Measurements from ENCODE around the gene UNC5C. TPM values are rescaled to one million over a fixed set of nuclear protein-coding genes. Genes with fewer than 3 reads are reported as not detected.

The UNC5C gene
- total RNA-seq, 1 experiment from 2014 or later: 1.0 TPM

DNA sequence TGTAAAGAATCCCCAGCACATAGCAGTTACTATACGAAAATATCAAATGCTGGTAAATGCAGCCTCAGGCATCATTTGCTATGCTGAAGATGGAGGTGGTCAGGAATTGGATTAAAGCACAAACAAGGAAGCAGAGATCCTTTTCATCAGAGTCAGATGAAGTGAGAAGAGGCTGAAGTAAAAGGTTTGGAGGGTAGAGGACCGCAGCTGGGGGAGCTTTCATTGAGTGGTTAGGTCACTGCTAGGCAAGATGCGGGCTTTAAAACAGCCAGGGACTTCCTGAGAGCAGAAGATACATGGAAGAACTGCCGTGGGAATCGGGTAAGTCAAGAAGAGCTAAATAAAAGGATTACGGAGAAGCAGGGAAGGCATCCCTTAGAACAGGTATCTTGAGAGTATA is 351.4 kb downstream of the UNC5C start:
- no peaks in the 10 kb centered on the region; the same call in 1 of the 2 replicates for H3K27me3 Mint-ChIP-seq (ENCODE audit: low read depth)
- ATAC-seq: no peak

More for the DNA sequence above, 351.4 kb downstream of the UNC5C start:
- Mint-ChIP-seq H3K36me3 (no peaks in the 10 kb centered on the region), H3K4me1 (peaks cover 2% of the 10 kb centered on the region; the same call in 1 of the 2 replicates), H3K4me3 (no peak overlapping the region), H3K27ac (no peak overlapping the region), H3K9me3 (no peaks in the 10 kb centered on the region)
- TF ChIP-seq ZNF317 (CRISPR knock-in tag; IDR thresholded peaks at IDR 0.05; ENCODE audit: borderline replicate concordance, low read depth) (no peak), SP1 (CRISPR knock-in tag; conservative IDR thresholded peaks at IDR 0.05) (no peak), NR2C2 (CRISPR knock-in tag; IDR thresholded peaks at IDR 0.05) (no peak), SMAD4 (CRISPR knock-in tag; IDR thresholded peaks at IDR 0.05) (no peak), ZBTB21 (CRISPR knock-in tag; IDR thresholded peaks at IDR 0.05; ENCODE audit: borderline replicate concordance) (no peak), JAZF1 (CRISPR knock-in tag; IDR thresholded peaks at IDR 0.05) (no peak), ZNF396 (CRISPR knock-in tag; IDR thresholded peaks at IDR 0.05; ENCODE audit: borderline replicate concordance) (no peak), GTF2I (CRISPR knock-in tag; conservative IDR thresholded peaks at IDR 0.05) (no peak), ZNF121 (CRISPR knock-in tag; IDR thresholded peaks at IDR 0.05) (no peak), ZBTB43 (CRISPR knock-in tag; IDR thresholded peaks at IDR 0.05) (no peak), AFF4 (CRISPR knock-in tag; IDR thresholded peaks at IDR 0.05; ENCODE audit: borderline replicate concordance) (no peak), ELF4 (CRISPR knock-in tag; IDR thresholded peaks at IDR 0.05; ENCODE audit: low read depth) (no peak), CBFB (CRISPR knock-in tag; IDR thresholded peaks at IDR 0.05; ENCODE audit: low read depth) (no peak), ESRRA (CRISPR knock-in tag; IDR thresholded peaks at IDR 0.05; ENCODE audit: borderline replicate concordance) (no peak)
- TF ChIP-seq, protein P1, sequence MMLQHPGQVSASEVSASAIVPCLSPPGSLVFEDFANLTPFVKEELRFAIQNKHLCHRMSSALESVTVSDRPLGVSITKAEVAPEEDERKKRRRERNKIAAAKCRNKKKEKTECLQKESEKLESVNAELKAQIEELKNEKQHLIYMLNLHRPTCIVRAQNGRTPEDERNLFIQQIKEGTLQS (CRISPR knock-in tag; conservative IDR thresholded peaks at IDR 0.05): no peak
- TF ChIP-seq, protein P2, sequence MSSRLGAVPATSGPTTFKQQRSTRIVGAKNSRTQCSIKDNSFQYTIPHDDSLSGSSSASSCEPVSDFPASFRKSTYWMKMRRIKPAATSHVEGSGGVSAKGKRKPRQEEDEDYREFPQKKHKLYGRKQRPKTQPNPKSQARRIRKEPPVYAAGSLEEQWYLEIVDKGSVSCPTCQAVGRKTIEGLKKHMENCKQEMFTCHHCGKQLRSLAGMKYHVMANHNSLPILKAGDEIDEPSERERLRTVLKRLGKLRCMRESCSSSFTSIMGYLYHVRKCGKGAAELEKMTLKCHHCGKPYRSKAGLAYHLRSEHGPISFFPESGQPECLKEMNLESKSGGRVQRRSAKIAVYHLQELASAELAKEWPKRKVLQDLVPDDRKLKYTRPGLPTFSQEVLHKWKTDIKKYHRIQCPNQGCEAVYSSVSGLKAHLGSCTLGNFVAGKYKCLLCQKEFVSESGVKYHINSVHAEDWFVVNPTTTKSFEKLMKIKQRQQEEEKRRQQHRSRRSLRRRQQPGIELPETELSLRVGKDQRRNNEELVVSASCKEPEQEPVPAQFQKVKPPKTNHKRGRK (CRISPR knock-in tag; IDR thresholded peaks at IDR 0.05; ENCODE audit: borderline replicate concordance): no peak
- TF ChIP-seq, protein P3, sequence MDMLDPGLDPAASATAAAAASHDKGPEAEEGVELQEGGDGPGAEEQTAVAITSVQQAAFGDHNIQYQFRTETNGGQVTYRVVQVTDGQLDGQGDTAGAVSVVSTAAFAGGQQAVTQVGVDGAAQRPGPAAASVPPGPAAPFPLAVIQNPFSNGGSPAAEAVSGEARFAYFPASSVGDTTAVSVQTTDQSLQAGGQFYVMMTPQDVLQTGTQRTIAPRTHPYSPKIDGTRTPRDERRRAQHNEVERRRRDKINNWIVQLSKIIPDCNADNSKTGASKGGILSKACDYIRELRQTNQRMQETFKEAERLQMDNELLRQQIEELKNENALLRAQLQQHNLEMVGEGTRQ (CRISPR knock-in tag; IDR thresholded peaks at IDR 0.05): no peak
- TF ChIP-seq, protein P4, sequence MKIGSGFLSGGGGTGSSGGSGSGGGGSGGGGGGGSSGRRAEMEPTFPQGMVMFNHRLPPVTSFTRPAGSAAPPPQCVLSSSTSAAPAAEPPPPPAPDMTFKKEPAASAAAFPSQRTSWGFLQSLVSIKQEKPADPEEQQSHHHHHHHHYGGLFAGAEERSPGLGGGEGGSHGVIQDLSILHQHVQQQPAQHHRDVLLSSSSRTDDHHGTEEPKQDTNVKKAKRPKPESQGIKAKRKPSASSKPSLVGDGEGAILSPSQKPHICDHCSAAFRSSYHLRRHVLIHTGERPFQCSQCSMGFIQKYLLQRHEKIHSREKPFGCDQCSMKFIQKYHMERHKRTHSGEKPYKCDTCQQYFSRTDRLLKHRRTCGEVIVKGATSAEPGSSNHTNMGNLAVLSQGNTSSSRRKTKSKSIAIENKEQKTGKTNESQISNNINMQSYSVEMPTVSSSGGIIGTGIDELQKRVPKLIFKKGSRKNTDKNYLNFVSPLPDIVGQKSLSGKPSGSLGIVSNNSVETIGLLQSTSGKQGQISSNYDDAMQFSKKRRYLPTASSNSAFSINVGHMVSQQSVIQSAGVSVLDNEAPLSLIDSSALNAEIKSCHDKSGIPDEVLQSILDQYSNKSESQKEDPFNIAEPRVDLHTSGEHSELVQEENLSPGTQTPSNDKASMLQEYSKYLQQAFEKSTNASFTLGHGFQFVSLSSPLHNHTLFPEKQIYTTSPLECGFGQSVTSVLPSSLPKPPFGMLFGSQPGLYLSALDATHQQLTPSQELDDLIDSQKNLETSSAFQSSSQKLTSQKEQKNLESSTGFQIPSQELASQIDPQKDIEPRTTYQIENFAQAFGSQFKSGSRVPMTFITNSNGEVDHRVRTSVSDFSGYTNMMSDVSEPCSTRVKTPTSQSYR (CRISPR knock-in tag; IDR thresholded peaks at IDR 0.05): no peak
- DNase-seq (ENCODE audit: low spot score): no peak
- POLR2A ChIA-PET: no interaction called here
- CTCF ChIA-PET: interaction anchor here (0.7 kb wide), 1 partner anchor 10 kb away, joined by 10 read pairs; no protein-coding TSS in a partner anchor
